GM10847 (cell line): ENCODE measurements around the gene RHOJ.

Source experiments
- POLR2A ChIP-seq: IDR thresholded peaks from 2 replicates; pipeline ENCODE4 v1.6.1; 2011; ENCODE audit not compliant: insufficient read length; ENCODE audit errors: extremely low read depth

RHOJ gene

GRCh38 chr14:63237791-63238190 lies 33.5 kb downstream of the RHOJ start:
- TF ChIP-seq POLR2A: no peak

DNA sequence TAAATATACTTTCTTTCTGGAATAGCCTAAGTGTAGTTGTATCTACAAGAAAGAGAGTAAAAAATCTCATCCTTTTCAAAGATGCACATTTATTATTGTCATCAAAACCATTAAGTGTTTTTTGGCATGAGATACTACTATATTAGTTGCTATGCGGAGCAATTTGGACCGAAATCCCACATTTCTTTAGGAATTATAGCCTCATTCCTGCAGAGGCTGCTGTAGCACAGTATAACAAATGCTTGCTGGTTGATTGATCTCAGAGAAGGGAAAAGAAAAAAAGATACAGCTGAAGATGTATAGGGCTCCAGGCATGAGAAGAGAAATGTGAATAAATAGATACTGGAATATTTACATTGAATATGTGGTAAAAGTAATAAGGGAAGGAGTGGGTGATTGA lies 36.0 kb downstream of the RHOJ start:
- no peak for TF ChIP-seq POLR2A

GRCh38 chr14:63241096-63241495 lies 36.9 kb downstream of the RHOJ start:
- TF ChIP-seq POLR2A: no peak

DNA sequence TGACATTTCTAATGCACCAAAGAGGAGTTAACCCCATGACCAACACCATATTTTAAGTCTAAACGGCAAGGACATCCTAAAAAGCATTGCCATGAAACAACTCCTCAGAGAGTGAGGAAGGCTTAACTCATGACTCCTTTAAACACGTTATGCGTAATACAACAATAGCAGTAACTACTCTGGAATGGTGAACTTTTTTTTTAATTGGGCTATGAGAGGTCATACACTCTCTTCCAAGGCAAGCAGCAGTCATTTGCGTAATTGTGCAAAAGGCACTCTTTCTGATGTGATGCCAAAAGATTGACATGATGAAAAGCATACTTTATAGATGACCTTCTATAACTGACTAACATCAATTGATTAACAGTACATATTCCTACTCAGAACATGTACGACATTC lies 39.4 kb downstream of the RHOJ start:
- no peak for TF ChIP-seq POLR2A

GRCh38 chr14:63245893-63246292 lies 41.6 kb downstream of the RHOJ start:
- no peak for TF ChIP-seq POLR2A

- no peak for TF ChIP-seq POLR2A
Measured at GRCh38 chr14:63248211-63248610, 44.0 kb downstream of the RHOJ start.

DNA sequence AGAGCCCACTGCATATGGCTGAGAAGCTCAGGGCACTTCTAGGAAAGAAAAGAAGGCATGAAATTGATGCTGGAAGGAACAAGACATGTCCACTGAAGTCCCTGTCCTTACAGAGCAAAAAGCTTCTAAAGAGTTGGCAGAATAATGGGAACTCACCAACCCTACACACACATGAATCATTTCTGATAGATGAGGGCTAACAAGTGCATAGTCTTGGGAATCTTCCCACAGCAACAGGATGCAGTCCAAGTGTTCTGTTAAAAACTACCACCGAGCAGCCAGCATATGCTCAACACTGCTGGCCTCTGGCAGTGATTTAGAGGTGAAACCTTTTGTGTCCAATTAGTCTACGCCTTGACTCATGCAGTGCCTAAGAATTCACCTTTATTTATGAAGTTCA lies 44.8 kb downstream of the RHOJ start:
- no peak for TF ChIP-seq POLR2A

DNA sequence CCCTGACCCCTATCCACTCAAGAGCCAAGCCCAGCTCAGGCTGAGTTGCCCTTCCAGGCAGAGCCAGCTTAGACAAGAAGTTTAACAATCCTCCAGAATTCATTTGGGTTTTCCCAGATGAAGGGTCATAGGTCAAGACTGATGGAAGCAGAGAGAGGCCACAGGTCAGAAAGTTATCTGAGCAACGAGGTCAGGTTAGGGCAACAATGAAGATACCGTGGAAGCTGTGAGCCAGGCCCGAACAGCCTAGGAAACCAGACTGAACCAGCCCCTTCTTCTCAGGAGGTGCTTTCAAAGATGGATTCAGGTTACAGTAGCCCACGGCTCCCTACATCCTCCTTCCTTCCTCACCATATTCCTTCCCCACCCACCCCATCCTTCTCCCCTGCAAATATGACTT lies 53.1 kb downstream of the RHOJ start:
- no peak for TF ChIP-seq POLR2A

DNA sequence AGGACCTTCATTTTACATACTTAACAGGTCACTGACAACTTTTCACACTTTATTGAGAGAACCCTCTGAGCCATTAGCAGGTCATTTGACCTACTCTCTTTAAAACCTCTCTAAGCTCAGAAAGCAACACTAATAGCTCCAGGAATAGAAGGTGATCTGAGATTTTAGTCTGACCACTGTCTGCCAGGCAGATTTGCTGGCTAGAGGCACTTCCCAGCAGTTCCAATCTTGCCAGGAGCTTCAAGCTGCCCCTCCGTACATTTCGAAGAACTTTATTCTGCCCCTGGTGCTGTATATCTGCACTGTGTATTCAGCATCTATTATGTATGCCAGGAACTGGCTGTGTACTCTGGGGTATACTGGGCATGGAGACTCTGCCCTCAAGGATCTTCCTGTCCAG lies 58.2 kb downstream of the RHOJ start:
- no peak for TF ChIP-seq POLR2A

- no peak for TF ChIP-seq POLR2A
Measured at GRCh38 chr14:63266106-63266505, 61.9 kb downstream of the RHOJ start.

DNA sequence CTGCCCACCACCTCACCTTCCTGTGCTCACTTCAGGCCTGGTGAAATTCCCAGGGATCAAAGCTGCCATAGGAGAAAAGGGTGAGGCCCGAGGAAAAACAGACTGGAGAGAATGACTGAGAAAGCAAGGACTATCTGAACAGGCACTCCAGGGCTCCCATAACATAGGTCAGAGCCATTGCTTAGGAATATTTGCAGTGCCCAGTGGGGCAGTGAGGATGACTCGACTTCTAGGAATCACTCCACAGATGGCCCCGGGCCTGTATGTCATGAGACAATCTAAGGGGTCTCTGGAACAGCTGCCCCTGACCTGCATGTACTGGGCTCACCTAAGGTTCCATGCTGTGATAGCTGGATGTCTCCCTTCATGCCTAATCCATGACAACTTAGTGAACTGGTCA lies 62.9 kb downstream of the RHOJ start:
- TF ChIP-seq POLR2A: no peak

DNA sequence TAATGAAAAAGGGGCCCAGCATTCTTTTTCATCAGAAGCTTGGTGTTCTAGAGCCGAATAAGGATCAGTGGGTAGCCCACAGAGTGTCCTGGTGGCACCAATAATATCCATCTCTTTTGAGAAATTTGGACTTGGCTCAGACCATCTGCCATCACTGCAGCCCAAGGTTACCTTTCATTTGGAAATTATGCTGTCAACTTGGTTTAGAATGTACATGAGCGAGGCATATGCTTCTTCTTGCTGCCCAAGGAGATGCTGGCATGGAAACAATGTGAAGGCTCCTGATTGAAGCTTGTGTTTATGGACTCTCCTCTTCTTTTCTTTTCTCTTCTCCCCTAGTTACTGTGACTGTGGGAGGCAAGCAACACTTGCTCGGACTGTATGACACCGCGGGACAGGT lies 64.5 kb downstream of the RHOJ start:
- TF ChIP-seq POLR2A: no peak

DNA sequence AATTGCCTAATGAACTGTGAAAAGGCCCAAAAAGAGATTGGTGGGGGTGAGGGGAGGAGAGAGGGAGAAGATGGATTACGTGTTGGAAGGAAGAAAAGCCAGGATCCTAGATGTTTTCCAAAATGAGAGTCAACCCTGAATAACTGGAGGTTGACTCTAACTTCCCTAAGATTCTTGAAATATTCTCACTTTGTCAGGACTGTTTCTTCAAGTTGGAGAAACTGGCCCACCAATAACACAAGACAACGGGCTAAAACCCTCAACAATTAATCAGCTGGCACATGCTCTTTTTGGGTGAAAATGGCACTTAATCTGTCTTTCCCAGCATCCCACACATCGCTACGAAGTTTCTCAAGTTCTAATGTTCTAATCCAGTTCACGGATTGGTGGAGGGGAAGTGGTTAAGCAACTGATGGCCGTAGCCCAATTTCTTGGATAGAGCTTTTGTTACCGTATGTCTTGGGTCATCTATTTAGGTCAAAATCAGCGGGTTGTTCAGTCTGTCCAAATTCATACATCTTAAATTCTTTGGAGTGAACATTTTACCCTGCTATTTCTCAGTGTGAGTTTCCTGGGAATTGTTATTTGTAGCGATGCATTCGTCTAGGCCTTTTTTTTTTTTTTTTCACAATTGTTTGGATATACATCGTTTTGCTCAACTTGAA lies 65.5 kb downstream of the RHOJ start:
- TF ChIP-seq POLR2A: no peak

DNA sequence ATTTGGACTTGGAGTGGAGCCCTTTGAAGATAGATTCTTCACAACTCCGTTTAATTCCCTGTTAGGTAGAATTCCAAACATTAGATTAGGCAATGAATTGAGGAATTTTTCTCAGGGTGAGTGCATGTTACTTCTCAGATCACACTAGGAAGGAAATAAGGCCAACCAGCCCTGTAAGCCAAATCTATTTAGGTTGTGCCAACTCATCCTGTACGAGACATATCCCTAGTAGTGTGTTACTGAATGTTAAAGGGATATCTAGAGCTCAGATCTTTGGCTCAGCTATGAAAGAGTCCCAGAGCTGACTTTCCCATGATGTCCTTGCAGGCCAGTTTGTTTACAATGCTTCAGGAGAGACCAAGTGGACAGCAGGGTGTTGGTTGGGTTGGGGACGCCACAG lies 68.9 kb downstream of the RHOJ start:
- TF ChIP-seq POLR2A: no peak

- TF ChIP-seq POLR2A: no peak
Measured at GRCh38 chr14:63273717-63274655, 69.7 kb downstream of the RHOJ start.

GRCh38 chr14:63275611-63276010 lies 71.4 kb downstream of the RHOJ start:
- TF ChIP-seq POLR2A: no peak

DNA sequence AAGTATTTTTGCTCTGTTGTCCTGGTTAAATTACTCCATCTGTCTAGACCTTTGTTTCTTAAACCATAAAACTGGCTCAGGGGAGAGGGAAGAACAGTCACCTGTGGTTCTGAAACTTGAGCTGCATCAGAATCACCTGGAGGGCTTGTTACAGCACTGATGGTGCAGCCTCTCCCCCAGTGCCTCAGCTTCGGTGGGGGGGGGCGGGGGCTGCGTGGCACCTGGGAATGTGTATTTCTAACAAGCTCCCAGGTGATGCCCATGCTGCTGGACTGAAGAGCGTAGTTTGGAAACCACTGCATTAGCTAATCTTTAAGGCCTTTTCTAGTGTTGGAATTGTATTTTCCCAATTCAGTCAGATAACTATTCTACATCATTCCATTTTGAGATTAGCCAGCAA lies 71.8 kb downstream of the RHOJ start:
- no peak for TF ChIP-seq POLR2A
